Measurements from ENCODE around the gene SH3D21. TPM values are rescaled to one million over a fixed set of nuclear protein-coding genes. Genes with fewer than 3 reads are reported as not detected.
A peak's percentile ranks its signal among the peaks of the same experiment; 100 is the strongest.

SH3D21 gene
- total RNA-seq (1 to 10 TPM in 6 of 9 donors, under 1 TPM in 3; 0.69 to 3.0 (median 1.9) TPM), polyA plus RNA-seq (10 to 100 TPM in 1 of 3 donors, 1 to 10 TPM in 1, under 1 TPM in 1; 0.73 to 18.4 (median 1.8) TPM)
- long read RNA-seq, donor 1: 0 reads
- long read RNA-seq, donor 2, partial matches to known transcripts: 76 of 76 reads
- long read RNA-seq, donor 2, other reads (novel, unspliced or antisense): 0 of 76 reads
- long read RNA-seq, donor 3: 0 reads
- long read RNA-seq, donor 4: 0 reads
- long read RNA-seq, donor 5, partial matches to known transcripts: 0 of 2 reads
- long read RNA-seq, donor 5, other reads (novel, unspliced or antisense): 2 of 2 reads
- long read RNA-seq, donor 6: 0 reads
- long read RNA-seq, donor 7: 0 reads
- long read RNA-seq, donor 8, partial matches to known transcripts: 16 of 193 reads
- long read RNA-seq, donor 8, other reads (novel, unspliced or antisense): 177 of 193 reads
- long read RNA-seq, donor 9: 0 reads
- long read RNA-seq, donor 10: 0 reads

DNA sequence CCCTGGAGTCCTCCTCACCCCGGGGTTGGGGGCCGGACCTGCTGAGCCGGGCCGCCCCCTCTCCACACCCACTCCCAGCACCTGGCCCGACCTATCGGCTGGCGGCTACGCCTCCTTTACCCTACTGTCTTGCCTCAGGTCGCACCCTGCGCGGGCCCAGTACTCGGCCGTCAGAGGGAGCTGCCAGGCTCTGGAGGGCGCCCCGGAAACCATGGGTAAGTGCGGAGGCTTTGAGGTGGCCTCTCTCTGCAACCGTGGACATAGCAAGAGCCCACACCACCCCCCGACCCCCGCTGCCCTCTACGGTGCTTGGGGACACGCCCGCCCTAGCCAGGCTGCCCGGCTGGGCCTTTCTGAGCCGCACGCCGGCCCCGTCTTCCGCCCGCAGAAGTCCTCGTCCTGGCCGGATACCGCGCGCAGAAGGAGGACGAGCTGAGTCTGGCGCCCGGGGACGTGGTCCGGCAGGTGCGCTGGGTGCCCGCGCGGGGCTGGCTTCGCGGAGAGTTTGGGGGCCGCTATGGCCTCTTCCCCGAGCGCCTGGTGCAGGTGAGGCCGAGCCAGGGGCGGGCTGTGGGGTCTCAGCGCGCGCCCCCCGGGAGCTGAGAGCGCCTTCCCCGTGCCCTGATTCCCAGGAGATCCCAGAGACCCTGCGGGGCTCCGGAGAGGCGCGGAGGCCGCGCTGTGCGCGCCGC lies at the start of gene SH3D21:
SH3D21 (plus strand) TSS at position 159 of the 692 bp plus-strand sequence; CDS start at position 212, 53 bp downstream.
- H3K4me3 ChIP-seq: peak within 1 kb of the TSS in 3 of 4 donors; percentile 40 to 75 (median 74)
- no peaks in the 10 kb centered on the region for H3K27me3 ChIP-seq
- peak within 1 kb of the TSS in 4 of 5 donors; percentile 26 to 81 (median 73) for H3K27ac ChIP-seq
- 2 to 3% (median 2%) methylated on average over 16 to 65 of the region's 65 CpGs; no CpG with 5 or more reads in 1 of the 4 donors for WGBS, 4 donors
- DNase-seq: peak in 6 of 7 donors; percentile 53 to 74 (median 56)
- no peaks in the 10 kb centered on the region for H3K9me3 ChIP-seq (replicated peaks in 1 of 3)
- intact Hi-C loops (cut with DNase I): loop anchor here in 1 of 2 donors (10.0 kb wide), 2 partner anchors 58 to 108 kb away; no protein-coding TSS in a partner anchor
- peaks cover 7 to 22% of the 10 kb centered on the region in 2 donors for H3K4me1 ChIP-seq (replicated peaks in 1 of 2)
- peaks cover 0 to 35% of the 10 kb centered on the region in 2 donors for H3K36me3 ChIP-seq (replicated peaks in 1 of 2)
- TF ChIP-seq POLR2A (IDR thresholded peaks at IDR 0.05): no peak
- TF ChIP-seq, protein P1, sequence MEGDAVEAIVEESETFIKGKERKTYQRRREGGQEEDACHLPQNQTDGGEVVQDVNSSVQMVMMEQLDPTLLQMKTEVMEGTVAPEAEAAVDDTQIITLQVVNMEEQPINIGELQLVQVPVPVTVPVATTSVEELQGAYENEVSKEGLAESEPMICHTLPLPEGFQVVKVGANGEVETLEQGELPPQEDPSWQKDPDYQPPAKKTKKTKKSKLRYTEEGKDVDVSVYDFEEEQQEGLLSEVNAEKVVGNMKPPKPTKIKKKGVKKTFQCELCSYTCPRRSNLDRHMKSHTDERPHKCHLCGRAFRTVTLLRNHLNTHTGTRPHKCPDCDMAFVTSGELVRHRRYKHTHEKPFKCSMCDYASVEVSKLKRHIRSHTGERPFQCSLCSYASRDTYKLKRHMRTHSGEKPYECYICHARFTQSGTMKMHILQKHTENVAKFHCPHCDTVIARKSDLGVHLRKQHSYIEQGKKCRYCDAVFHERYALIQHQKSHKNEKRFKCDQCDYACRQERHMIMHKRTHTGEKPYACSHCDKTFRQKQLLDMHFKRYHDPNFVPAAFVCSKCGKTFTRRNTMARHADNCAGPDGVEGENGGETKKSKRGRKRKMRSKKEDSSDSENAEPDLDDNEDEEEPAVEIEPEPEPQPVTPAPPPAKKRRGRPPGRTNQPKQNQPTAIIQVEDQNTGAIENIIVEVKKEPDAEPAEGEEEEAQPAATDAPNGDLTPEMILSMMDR (IDR thresholded peaks at IDR 0.05): peak in 1 of 6 experiments; percentile 1

DNA sequence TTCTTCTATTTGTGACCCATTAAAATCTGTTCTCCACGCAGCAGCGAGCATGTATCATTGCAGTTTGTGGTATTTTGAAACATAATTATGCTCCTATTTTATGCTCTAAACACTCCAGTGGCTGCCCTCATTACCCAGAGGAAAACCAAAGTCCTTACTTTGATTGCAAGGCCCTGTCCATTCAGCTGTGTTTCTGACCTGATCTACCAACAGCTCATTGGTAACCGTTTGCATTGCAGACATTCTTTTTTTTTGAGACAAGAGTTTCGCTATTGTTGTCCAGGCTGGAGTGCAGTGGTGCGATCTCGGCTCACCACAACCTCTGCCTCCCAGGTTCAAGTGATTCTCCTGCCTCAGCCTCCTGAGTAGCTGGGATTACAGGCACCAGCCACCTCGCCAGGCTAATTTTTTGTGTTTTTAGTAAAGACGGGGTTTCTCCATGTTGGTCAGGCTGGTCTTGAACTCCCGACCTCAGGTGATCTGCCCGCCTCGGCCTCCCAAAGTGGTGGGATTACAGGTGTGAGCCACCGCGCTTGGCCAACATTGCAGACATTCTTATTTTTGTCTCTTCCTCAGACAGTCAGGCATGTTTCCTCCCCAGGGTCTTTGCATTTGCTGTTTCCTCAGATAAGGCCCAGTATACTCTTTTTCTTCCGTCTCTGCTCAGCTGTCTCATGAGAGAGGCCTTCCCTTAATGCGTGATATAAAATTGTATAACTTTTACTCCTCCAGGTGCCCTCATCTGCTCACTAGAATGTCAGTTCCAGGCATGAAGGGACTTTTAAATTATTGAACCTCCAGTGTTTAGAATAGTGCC lies 49.4 kb upstream of the SH3D21 start:
- peaks cover 17 to 50% of the 10 kb centered on the region in 2 donors for H3K4me1 ChIP-seq (replicated peaks in 1 of 2)
- no peak for TF ChIP-seq POLR2A (IDR thresholded peaks at IDR 0.05)
- TF ChIP-seq, protein P1 (IDR thresholded peaks at IDR 0.05): no peak
- intact Hi-C loops (cut with DNase I): no loop called here
- no peak for DNase-seq
- 78 to 86% (median 82%) methylated on average over 14 to 15 of the region's 15 CpGs for WGBS, 4 donors
- H3K27ac ChIP-seq: peak overlapping the region in 3 of 5 donors; percentile 34 to 46 (median 35)
- no peak overlapping the region for H3K4me3 ChIP-seq
- no peaks in the 10 kb centered on the region for H3K9me3 ChIP-seq (replicated peaks in 1 of 3)
- no peaks in the 10 kb centered on the region for H3K27me3 ChIP-seq
- H3K36me3 ChIP-seq (replicated peaks in 1 of 2): peaks cover 0 to 23% of the 10 kb centered on the region in 2 donors

DNA sequence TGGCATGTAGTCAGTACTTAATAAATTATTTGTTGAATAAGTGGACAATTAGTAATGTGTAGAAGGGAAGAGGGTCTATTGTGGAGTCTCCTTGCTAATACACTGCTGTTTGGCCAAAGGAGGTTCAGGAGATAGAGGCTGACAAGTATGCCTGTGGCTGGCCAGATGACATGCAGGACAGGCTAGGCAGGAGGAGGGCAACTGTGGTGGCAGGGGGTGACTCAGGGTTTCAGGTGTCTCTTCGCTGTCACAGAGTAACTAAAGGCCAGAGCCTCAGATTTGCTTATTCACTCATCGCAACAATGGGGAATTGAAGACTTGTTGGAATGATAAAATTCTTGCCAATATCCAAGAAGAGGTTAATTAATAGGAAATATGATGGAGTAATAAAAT lies 48.8 kb upstream of the SH3D21 start:
- 68 to 85% (median 81%) methylated on average over 2 of the region's 2 CpGs for WGBS, 4 donors
- no peaks in the 10 kb centered on the region for H3K27me3 ChIP-seq
- DNase-seq: peak in 4 of 7 donors; percentile 29 to 52 (median 46)
- peaks cover 0 to 24% of the 10 kb centered on the region in 2 donors for H3K36me3 ChIP-seq (replicated peaks in 1 of 2)
- intact Hi-C loops (cut with DNase I): no loop called here
- H3K4me3 ChIP-seq: no peak overlapping the region
- H3K27ac ChIP-seq: peak overlapping the region in 3 of 5 donors; percentile 34 to 46 (median 35)
- no peaks in the 10 kb centered on the region for H3K9me3 ChIP-seq (replicated peaks in 1 of 3)
- H3K4me1 ChIP-seq (replicated peaks in 1 of 2): peaks cover 12 to 50% of the 10 kb centered on the region in 2 donors
- TF ChIP-seq, protein P1 (IDR thresholded peaks at IDR 0.05): no peak
- TF ChIP-seq POLR2A (IDR thresholded peaks at IDR 0.05): no peak
